HT-29 (cell line): ENCODE data around the gene SCO1. TPM values are rescaled to one million over a fixed set of nuclear protein-coding genes. Genes with fewer than 3 reads are reported as not detected.

Experiments
- DNase-seq: peaks from one replicate; pipeline ENCODE4 v3.0.0-alpha.2; 2015; ENCODE audit warnings: low spot score
- total RNA-seq: library from RNA; depleted of rRNA; stranded (reverse); fragments of >200 nt; shearing (Covaris generic); gene quantifications from 2 replicates; pipeline ENCODE4 v1.2.3, GENCODE V29; 2014

The SCO1 gene
- total RNA-seq, 1 experiment from 2014 or later, result 52.4 TPM

DNA sequence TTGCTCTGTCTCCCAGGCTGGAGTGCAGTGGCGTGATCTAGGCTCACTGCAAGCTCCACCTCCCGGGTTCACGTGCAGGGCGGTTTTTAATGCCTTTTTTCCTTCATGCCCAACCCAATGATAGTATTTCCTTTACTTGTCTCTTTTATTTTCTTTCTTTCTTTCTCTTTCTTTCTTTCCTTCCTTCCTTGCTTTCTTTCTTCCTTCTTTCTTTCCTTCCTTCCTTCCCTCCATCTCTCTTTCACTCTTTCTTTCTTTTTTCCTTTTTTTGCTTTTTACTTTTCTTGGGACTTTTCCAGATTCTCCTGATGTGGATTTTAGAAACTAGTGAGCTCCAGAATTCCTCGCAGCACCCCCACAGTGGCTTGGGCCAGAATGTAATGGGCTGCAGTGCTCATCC, 43.3 kb downstream of the SCO1 start:
- DNase-seq, result no peak

DNA sequence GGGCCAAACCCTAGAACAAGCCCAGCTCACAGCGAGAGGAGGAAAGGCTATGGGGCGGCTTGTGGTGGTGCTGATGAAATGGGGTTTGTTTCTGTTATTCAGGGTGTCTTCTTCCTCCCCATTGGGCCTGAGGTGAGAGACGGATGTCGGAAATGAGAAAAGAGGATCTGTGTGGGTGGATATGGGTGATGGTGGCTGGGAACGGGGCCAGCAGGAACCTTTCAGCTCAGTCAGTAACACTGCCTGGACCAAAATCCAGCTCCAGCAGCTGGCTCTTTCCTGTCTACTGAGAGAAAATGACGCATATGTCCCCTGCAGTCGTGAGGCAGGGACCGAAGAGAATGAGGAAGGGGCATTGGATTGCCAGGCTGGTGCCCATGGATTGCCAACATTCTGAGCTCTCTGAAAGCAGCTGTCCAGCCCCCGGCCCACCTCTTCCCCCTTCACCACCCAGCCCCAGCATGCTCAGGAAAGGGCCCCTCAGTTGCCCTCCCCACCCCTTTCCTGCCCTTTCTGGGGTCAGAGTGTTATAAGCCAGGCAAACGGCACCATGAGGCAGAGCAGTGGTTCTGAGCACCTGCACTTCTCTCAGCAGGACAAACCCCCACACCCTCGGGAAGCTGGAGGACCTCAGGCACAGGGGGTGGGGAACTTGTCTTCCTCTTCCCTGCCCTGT, 44.2 kb downstream of the SCO1 start:
- no peak for DNase-seq

- DNase-seq, result no peak
Observed at GRCh38 chr17:10651927-10652326, 45.4 kb downstream of the SCO1 start.

DNA sequence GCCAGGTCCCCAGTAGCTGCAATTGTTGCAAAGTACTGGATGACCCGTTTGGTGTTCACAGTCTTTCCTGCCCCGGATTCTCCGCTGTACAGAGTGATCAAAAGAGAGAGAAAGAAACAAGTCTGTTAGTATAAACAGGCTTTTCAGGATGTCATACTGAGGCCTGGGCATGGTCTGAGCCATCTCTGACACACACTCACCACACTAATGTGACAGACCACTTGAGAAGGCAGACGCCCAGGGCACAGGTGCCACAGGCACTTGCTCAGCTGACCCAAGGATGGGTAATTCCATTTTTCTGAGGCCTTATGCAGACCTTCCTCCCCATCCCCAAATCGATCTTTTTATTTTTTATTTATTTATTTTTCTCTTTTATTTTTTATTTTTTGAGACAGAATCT, 47.7 kb downstream of the SCO1 start:
- no peak for DNase-seq

DNA sequence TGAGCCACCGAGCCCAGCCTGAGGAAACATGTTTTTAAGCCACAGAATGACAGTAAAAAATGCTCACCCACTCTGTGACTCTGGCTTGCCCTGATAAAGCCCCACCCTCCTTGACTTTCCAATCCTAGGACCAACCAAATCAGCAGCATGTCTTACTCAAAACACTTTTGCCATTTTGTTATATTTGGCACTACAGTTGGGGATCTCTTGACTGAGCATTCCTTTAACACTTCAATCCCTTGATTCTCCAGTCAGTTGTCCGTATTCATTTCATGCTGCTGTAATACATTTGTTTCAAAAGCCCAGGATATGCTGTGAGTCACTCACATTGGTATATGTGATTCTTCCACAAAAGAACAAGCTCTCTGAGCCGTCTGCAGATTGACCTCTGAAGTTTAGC, 48.4 kb downstream of the SCO1 start:
- DNase-seq, result no peak

DNA sequence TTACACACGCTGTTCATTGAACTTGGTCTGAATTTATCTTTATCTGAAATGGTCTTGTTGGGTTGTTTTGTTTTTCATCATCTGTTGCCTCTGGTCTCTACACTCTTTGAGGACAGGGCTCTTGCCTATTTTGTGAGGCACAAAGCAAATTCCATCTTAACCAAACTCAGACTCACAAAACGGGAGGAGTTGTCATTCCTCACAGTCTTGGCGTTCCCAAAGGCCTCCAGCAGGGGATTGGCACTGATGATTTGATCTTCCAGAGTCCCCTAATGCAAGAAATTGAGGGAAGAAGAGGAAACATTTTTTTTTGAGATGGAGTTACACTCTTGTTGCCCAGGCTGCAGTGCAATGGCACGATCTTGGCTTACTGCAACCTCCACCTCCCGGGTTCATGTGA, 49.0 kb downstream of the SCO1 start:
- no peak for DNase-seq

DNA sequence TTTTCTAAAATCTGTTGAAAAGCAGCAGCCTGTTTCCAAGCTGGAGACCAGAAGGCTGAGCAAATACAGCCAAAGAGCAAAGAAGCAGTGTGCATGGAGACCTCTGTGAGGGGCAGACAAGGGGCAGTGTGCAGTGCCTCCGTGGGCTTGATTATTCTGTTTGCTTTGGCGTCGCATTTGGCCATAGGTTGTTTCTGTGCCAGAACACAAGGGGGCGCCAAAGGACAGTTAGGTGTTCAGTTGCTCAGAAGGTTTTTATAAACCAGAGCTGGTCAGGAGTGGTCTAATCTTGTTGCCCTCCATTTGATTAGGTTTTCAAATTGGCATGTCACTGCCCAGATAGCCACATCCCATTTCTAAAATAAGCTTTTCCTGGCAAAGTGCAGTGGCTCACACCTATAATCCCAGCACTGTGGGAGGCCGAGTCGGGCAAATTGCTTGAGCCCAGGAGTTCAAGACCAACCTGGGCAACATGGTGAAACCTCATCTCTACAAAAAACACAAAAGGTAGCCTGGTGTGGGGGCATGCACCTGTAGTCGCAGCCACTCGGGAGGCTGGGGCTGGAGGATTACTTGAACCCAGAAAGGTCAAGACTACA, 50.8 kb downstream of the SCO1 start:
- DNase-seq, result peak; percentile 64

DNA sequence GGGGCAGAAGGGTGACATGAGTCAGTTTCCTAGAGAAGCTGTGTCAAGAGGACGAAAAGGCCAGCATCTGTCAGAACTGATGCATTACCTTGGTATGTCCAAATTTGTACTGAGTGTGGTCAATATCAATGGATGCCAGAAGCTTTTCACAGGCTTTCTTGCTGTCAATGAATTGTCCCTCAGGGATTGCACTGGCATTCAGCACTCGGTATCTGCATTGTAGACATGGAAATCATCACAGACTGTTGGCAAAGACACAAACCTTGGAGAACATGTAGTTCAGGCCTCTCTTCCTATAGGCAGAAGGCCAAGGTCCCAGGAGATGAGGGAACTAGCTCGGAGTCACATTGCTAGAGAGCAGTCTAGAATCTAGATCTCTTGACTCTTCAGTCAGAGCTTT, 56.9 kb downstream of the SCO1 start:
- DNase-seq, result no peak

GRCh38 chr17:10638151-10638550, 59.2 kb downstream of the SCO1 start:
- no peak for DNase-seq

GRCh38 chr17:10635290-10635689, 62.0 kb downstream of the SCO1 start:
- DNase-seq, result no peak

- no peak for DNase-seq
Observed at GRCh38 chr17:10633738-10634379, 63.5 kb downstream of the SCO1 start.

- DNase-seq, result no peak
Observed at GRCh38 chr17:10631701-10632100, 65.6 kb downstream of the SCO1 start.

DNA sequence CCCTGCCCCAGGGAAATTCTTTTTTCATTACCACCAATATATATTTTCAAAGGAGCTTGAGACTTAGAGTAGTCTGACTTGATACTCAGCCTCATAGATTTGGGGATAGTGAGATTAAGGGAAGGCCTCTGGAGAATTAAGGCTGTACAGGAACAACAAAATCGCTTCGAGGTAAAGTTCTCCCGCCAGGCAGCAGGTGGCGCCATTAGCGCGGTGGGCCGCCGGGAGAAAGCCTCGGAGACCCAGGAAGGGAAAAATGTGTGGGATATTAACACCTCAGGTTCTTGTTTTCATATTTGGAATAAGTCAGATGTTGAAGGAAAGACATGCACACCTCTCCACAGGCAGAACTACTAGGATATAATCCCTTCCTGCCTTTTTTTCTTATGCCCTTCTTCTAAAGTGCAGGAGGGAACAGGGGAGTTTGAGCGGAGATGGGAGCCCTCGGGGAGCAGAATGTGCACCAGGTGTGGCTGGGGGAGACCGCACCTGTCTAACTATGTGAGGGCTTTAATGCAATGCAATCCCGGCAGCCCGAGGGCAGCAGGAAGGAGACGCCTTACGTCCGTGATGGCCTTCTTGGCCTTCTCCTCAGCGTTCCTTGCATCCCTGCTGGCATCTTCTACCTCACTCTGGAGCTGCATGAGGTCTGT, 66.2 kb downstream of the SCO1 start:
- DNase-seq, result no peak

DNA sequence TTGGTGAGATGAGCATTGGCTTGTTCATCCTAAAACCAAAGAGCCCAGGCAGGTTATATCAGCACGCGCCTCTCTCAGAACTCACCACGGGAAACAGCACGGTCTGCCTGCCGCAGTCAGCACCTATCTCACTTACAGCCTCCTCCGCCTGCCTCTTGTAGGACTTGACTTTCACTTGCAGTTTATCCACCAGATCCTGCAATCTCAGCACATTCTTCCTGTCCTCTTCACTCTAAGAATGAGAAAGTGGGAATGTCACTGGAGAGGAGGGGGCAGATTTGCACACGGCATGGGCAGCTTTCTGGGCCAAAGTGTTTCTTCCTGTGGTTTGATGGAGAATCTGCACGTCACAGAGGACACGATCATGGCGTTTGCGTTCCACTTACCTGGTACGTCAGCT, 67.6 kb downstream of the SCO1 start:
- no peak for DNase-seq

GRCh38 chr17:10628756-10629155, 68.6 kb downstream of the SCO1 start:
- DNase-seq, result no peak

DNA sequence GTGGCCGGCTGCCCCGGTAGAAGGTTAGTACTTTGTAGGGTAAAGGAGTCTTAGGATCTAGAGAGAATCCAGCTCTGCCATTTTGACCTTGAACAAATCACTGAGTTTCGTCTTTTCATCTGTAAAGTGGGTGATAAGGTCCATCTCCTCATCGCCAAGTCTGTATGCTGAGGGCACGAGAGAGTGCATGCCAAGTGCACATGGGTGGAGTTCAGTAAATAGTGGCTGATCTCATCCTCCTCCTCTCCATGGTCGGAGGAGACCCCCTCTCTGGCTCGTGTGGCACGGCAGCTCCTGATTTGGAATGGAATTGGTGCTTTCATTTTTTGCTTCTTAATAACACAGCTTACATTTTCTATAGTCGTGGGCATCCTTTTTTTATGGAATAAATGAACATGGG, 70.9 kb downstream of the SCO1 start:
- no peak for DNase-seq

- DNase-seq, result no peak
Observed at GRCh38 chr17:10624969-10625368, 72.4 kb downstream of the SCO1 start.

GRCh38 chr17:10623737-10624338, 73.5 kb downstream of the SCO1 start:
- no peak for DNase-seq

- DNase-seq, result no peak
Observed at GRCh38 chr17:10622617-10623485, 74.5 kb downstream of the SCO1 start.
